Activated T-cell treated with anti-CD3 and anti-CD28 coated beads, Interleukin-2, amount 50 U/mL, for 24 hours (primary cell): ENCODE data around the gene HMX2.

Experiments used
- DNase-seq: peaks from one replicate; pipeline ENCODE4 v3.0.0-alpha.2; 2020
- H3K27ac Mint-ChIP-seq: 2 replicates; pipeline ENCODE4 v1.8.0; 2020; ENCODE audit warnings: mild to moderate bottlenecking, mixed read lengths
- H3K27me3 Mint-ChIP-seq: 2 replicates; pipeline ENCODE4 v1.8.0; 2020; ENCODE audit warnings: mixed read lengths
- H3K36me3 Mint-ChIP-seq: 2 replicates; pipeline ENCODE4 v1.8.0; 2020; ENCODE audit warnings: low read depth, mixed read lengths
- H3K4me1 Mint-ChIP-seq: 2 replicates; pipeline ENCODE4 v1.8.0; 2020; ENCODE audit warnings: low read depth, mixed read lengths
- H3K4me3 Mint-ChIP-seq: 2 replicates; pipeline ENCODE4 v1.8.0; 2020; ENCODE audit warnings: mild to moderate bottlenecking, moderate library complexity, mixed read lengths
- H3K9me3 Mint-ChIP-seq: 2 replicates; pipeline ENCODE4 v1.8.0; 2020; ENCODE audit warnings: mixed read lengths

The HMX2 gene

DNA sequence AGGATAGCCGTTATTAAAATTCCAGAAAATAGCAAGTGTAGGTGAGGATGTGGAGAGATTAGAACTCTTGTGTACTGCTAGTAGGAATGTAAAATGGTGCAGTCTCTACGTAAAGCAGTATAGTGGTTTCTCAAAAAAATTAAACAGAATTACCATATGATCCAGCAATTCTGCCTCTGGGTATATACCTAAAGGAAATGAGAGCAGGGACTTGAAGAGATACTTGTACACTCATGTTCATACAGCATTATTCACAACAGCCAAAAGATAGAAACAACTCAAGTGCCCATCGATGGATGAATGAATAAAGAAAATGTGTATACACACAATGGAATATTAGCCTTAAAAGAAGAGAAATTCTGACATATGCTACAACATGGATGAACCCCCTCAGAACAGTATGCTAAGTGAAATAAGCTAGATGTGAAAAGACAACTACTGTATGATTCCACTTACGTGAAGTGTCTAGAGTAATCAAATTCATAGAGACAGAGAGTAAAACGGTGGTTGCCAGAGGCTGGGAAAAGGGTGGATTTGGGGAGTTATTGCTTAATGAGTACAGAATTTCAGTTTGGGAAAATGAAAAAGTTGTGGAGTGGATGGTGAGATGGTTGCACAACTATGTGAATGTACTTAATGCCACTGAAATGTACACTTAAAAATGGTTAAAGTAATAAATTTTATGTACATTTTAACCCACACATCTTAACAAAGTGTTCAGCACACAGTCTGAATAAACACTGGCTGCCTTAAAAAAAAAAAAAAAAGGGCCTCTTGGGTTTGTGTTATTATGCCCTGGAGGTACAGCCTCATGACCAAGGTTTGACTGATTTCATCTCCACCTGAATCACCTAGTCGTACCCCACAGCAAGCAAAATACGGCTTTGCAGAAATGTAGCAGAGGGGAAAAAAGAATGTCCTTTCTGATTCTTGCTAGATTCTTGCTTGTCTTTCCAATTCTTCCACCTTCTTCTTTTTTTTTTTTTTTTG is 32.5 kb downstream of the HMX2 start:
- Mint-ChIP-seq H3K9me3 (peaks cover 24% of the 10 kb centered on the region), H3K4me3 (no peak overlapping the region), H3K4me1 (no peaks in the 10 kb centered on the region), H3K36me3 (peaks cover 71% of the 10 kb centered on the region), H3K27ac (no peak overlapping the region), H3K27me3 (no peaks in the 10 kb centered on the region)
- DNase-seq = no peak

DNA sequence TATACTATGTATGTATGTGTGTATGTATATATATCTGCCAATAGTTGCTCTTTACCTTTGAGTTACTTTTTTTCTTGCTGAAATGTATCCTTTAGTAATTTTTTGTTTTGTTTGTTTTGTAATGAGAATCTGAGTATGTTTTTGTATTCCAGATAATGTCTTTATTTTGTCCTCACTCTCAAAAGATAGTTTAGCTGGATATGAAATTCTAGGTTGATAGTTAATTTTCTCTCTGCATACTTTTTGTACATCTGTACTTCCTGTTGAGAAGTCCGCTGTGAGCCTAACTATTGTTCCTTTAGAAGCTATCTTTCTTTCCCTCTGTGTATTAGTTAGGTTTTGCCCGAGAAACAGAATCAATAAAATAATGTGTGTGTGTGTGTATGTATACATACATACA is 35.8 kb downstream of the HMX2 start:
- H3K4me1 Mint-ChIP-seq = no peaks in the 10 kb centered on the region
- no peak for DNase-seq
- H3K36me3 Mint-ChIP-seq = peaks cover 69% of the 10 kb centered on the region
- no peaks in the 10 kb centered on the region for H3K27me3 Mint-ChIP-seq
- H3K4me3 Mint-ChIP-seq = no peak overlapping the region
- H3K27ac Mint-ChIP-seq = no peak overlapping the region
- peaks cover 23% of the 10 kb centered on the region for H3K9me3 Mint-ChIP-seq

DNA sequence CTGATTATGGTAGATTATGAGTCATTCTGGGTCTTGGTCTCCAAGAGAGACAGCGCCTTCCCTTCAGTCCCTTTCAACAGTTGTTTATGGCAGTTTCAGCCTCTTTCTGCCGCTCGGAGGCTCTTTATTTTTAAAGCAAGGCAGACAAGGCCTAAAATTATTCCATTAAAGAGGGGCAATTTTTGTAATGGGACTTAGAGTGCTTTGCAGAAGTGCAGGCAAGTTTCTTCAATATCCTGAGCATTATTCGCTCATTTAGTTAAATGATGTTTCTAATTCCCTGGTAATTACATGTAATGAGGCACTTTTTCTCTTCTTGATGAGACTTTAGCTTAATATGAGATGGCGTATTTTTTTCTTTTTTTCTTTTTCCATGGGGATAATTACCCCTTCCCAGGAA is 39.8 kb downstream of the HMX2 start:
- Mint-ChIP-seq H3K27me3 (no peaks in the 10 kb centered on the region), H3K36me3 (peaks cover 91% of the 10 kb centered on the region), H3K4me1 (no peaks in the 10 kb centered on the region), H3K4me3 (no peak overlapping the region), H3K9me3 (peaks cover 23% of the 10 kb centered on the region), H3K27ac (no peak overlapping the region)
- DNase-seq = no peak

DNA sequence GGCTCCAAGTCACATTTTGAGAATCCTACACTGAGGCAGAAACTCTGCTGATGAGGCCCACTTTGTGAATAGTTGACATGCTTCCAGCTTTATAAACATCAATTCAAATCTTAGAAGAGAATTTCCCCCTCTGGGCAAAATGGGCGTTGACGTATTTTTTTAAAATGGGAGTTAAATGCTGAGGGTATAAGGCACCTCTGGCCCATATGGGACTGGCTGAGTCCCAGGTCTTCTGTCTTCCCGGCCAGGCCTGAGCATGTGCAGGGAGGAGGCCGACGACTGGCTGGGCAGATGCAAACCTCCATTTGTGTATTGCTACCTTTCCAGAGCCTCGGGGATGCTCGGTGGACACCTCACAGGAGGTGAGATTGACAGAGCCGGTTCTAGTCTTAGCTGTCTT is 44.0 kb downstream of the HMX2 start:
- Mint-ChIP-seq H3K36me3 (peaks cover 61% of the 10 kb centered on the region), H3K27ac (no peak overlapping the region), H3K4me3 (no peak overlapping the region), H3K4me1 (no peaks in the 10 kb centered on the region), H3K9me3 (no peaks in the 10 kb centered on the region), H3K27me3 (no peaks in the 10 kb centered on the region)
- DNase-seq = no peak

DNA sequence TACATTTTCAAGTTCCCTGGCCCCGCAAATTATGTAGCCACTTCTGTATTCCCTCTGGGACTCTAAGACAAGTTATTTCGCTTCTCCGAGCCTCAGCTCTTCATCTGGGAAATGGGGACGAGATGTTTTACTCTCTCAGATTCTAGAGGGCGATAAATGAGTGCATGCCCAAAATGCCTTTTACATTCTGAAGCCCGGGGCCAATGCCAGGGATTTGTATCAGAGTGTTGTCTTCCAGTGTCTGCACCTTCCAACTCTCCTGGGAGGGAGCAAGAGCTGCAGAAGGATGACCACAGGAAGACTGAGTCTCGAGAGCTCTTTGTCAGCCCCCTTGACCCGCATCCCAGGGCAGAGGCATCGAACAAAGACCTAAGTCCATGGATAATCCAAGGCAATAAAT is 46.1 kb downstream of the HMX2 start:
- no peak for DNase-seq
- no peaks in the 10 kb centered on the region for H3K27me3 Mint-ChIP-seq
- no peak overlapping the region for H3K27ac Mint-ChIP-seq
- H3K9me3 Mint-ChIP-seq = no peaks in the 10 kb centered on the region
- peaks cover 46% of the 10 kb centered on the region for H3K36me3 Mint-ChIP-seq
- H3K4me1 Mint-ChIP-seq = no peaks in the 10 kb centered on the region
- H3K4me3 Mint-ChIP-seq = no peak overlapping the region
